SK-N-SH (cell line): ENCODE data around the gene ARRDC3. TPM values are rescaled to one million over a fixed set of nuclear protein-coding genes. Genes with fewer than 3 reads are reported as not detected.

Experiments used
- CTCF ChIA-PET: fragments of 300-600, 350-600 bp; formaldehyde crosslinking; extraction: SDS; loops from one replicate; lab custom pipeline; 2021; lab: Yijun Ruan, JAX
- POLR2A ChIA-PET: fragments of 350-600 bp; sonication (Branson Sonifier 250); formaldehyde crosslinking; extraction: SDS; loops from one replicate; lab custom pipeline; 2020; ENCODE audit warnings: antibody characterized with exemption, inconsistent platforms; lab: Yijun Ruan, JAX
- DNase-seq: peaks from one replicate; pipeline ENCODE4 v3.0.0; 2012
- H2AFZ ChIP-seq: fragments of 200-600 bp; sonication (generic); 2 replicates; pipeline ENCODE4 v1.8.1; 2016; ENCODE audit warnings: antibody characterized with exemption, mild to moderate bottlenecking, low read depth
- H3F3A ChIP-seq: fragments of 200-600 bp; sonication (generic); replicated peaks from 2 replicates; pipeline ENCODE3; 2016; ENCODE audit warnings: antibody characterized with exemption, mild to moderate bottlenecking; ENCODE audit not compliant: insufficient read depth
- H3K27ac ChIP-seq, 2 experiments: fragments of 200-500 bp in 1 of 2; fragments of 200-600 bp in 1 of 2; sonication (Bioruptor generic) in 1 of 2; sonication (generic), shearing (Covaris generic) in 1 of 2; 2 replicates each; pipeline versions ENCODE4 v1.5.1 to v1.6.1; 2014 to 2016; ENCODE audit warnings: low read depth in 2 of 2, inconsistent platforms in 1 of 2, low read length in 1 of 2, mild to moderate bottlenecking in 1 of 2, mixed read lengths in 1 of 2
- H3K27me3 ChIP-seq: fragments of 200-600 bp; sonication (generic), shearing (Covaris generic); 2 replicates; pipeline ENCODE4 v1.6.1; 2016; ENCODE audit warnings: mixed run types; ENCODE audit not compliant: insufficient read depth
- H3K36me3 ChIP-seq, 2 experiments: fragments of 200-500 bp in 1 of 2; fragments of 200-600 bp in 1 of 2; sonication (Bioruptor generic) in 1 of 2; sonication (generic) in 1 of 2; replicated peaks in 1 of 2; 2 replicates each; pipeline versions ENCODE3 to v1.5.1; 2014 to 2016; ENCODE audit warnings: low read length in 1 of 2, mild to moderate bottlenecking in 1 of 2; ENCODE audit not compliant: insufficient read depth in 2 of 2, control insufficient read depth in 1 of 2
- H3K4me1 ChIP-seq, 2 experiments: fragments of 200-500 bp in 1 of 2; fragments of 200-600 bp in 1 of 2; sonication (Bioruptor generic) in 1 of 2; sonication (generic), shearing (Covaris generic) in 1 of 2; 2 replicates each; pipeline versions ENCODE4 v1.5.1 to v1.6.1; 2014 to 2016; ENCODE audit warnings: low read depth in 1 of 2, low read length in 1 of 2, mixed run types in 1 of 2; ENCODE audit not compliant: insufficient read depth in 2 of 2, control insufficient read depth in 1 of 2
- H3K4me2 ChIP-seq: fragments of 200-600 bp; sonication (generic), shearing (Covaris generic); 2 replicates; pipeline ENCODE4 v1.6.1; 2017; ENCODE audit warnings: mixed run types
- H3K4me3 ChIP-seq, 2 experiments: fragments of 200-500 bp in 1 of 2; fragments of 200-600 bp in 1 of 2; sonication (Bioruptor generic) in 1 of 2; sonication (generic), shearing (Covaris generic) in 1 of 2; 2 replicates each; pipeline versions ENCODE4 v1.5.1 to v1.8.1; 2014 to 2016; ENCODE audit warnings: low read depth in 2 of 2, inconsistent platforms in 1 of 2, low read length in 1 of 2, mild to moderate bottlenecking in 1 of 2, mixed read lengths in 1 of 2, moderate library complexity in 1 of 2
- H3K79me2 ChIP-seq: fragments of 200-600 bp; sonication (generic); 2 replicates; pipeline ENCODE4 v1.8.1; 2017; ENCODE audit warnings: mild to moderate bottlenecking; ENCODE audit not compliant: insufficient read depth
- H3K9ac ChIP-seq: fragments of 200-600 bp; sonication (generic); 2 replicates; pipeline ENCODE4 v1.6.1; 2017; ENCODE audit warnings: mixed run types
- H3K9me2 ChIP-seq: fragments of 200-600 bp; sonication (generic); 2 replicates; pipeline ENCODE4 v1.6.1; 2017; ENCODE audit warnings: mixed run types
- H3K9me3 ChIP-seq: fragments of 200-600 bp; sonication (generic); 2 replicates; pipeline ENCODE4 v1.6.1; 2017; ENCODE audit warnings: mixed run types, mild to moderate bottlenecking, moderate library complexity
- H4K20me1 ChIP-seq: fragments of 200-600 bp; sonication (generic); 2 replicates; pipeline ENCODE4 v1.6.1; 2017; ENCODE audit warnings: mild to moderate bottlenecking, mixed run types; ENCODE audit not compliant: insufficient read depth
- ELF1 ChIP-seq: IDR thresholded peaks from 2 replicates; pipeline ENCODE4 v1.4.0; 2012
- EZH2phosphoT487 ChIP-seq: fragments of 200-600 bp; sonication (generic); IDR thresholded peaks from 2 replicates; pipeline ENCODE4 v1.6.1; 2017; ENCODE audit warnings: low read depth, mixed run types, mild to moderate bottlenecking, antibody characterized with exemption, moderate library complexity, borderline replicate concordance
- POLR2AphosphoS5 ChIP-seq: IDR thresholded peaks from 2 replicates; pipeline ENCODE4 v1.6.1; 2012; ENCODE audit warnings: low read depth, low read length
- RAD21 ChIP-seq: IDR thresholded peaks from 2 replicates; pipeline ENCODE4 v1.6.1; 2012; ENCODE audit warnings: mild to moderate bottlenecking, low read length
- SMC3 ChIP-seq: IDR thresholded peaks from 2 replicates; pipeline ENCODE4 v1.6.1; 2012; ENCODE audit warnings: low read depth, low read length, improper control_type of control experiment
- TCF12 ChIP-seq: IDR thresholded peaks from 2 replicates; pipeline ENCODE4 v1.4.0; 2012
- TEAD4 ChIP-seq: IDR thresholded peaks from 2 replicates; pipeline ENCODE4 v1.4.0; 2012; ENCODE audit warnings: mild to moderate bottlenecking, borderline replicate concordance; ENCODE audit not compliant: insufficient read depth
- YY1 ChIP-seq: IDR thresholded peaks from 2 replicates; pipeline ENCODE4 v1.4.0; 2012; ENCODE audit warnings: low read depth, mild to moderate bottlenecking
- WGBS: methylation state at CpG from one replicate; pipeline ENCODE4 v1.1.6; 2017; ENCODE audit warnings: low lambda C conversion rate; 5-methylcytosine and 5-hydroxymethylcytosine counted together
- polyA plus RNA-seq, 3 experiments: library from polyadenylated mRNA; depleted of rRNA; stranded (reverse); fragments of >200 nt; gene quantifications; 2 replicates each; pipeline ENCODE4 v1.2.3, GENCODE V29; 2012
- TF ChIP-seq, protein P1 (sequence below): fragments of 150-350 bp; IDR thresholded peaks from 2 replicates; pipeline ENCODE4 v1.6.1; 2017; ENCODE audit warnings: antibody characterized with exemption, low read length, low read depth, borderline replicate concordance
- TF ChIP-seq, protein P2 (sequence below): IDR thresholded peaks from 2 replicates; pipeline ENCODE4 v1.4.0; 2012; ENCODE audit warnings: low read depth
- TF ChIP-seq, protein P3 (sequence below): fragments of 150-350 bp; IDR thresholded peaks from 2 replicates; pipeline ENCODE4 v1.6.1; 2016; ENCODE audit warnings: mild to moderate bottlenecking, low read depth, low read length
- TF ChIP-seq, protein P4 (sequence below): fragments of 200-600 bp; sonication (generic); IDR thresholded peaks from 2 replicates; pipeline ENCODE4 v1.6.1; 2017; ENCODE audit warnings: antibody characterized with exemption, mild to moderate bottlenecking, moderate library complexity

The ARRDC3 gene
- polyA plus RNA-seq, 1 of the 3 experiments (the other 2 are of a cell fraction), result 26.0 TPM

DNA sequence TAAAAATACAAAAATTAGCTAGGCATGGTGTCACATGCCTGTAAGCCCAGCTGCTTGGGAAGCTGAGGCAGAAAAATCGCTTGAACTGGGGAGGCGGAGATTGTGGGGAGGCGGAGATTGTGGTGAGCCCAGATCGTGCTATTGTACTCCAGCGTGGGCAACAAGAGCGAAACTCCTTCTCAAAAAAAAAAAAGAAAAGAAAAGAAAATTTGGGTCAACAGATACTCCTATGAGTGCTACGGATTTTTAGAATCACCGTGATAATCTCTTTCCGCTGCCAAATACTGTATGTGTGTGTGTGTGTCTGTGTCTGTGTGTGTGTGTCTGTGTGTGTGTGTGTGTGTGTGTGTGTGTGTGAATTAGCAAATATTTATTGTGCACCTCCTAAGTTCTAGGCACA, 64.4 kb downstream of the ARRDC3 start:
- H3K4me3 ChIP-seq, result no peak overlapping the region
- 98% methylated on average over 9 of the region's 9 CpGs for WGBS
- no peaks in the 10 kb centered on the region for H4K20me1 ChIP-seq
- no peaks in the 10 kb centered on the region for H3F3A ChIP-seq
- ChIA-PET POLR2A (no interaction called here), CTCF (interaction anchor here (1.2 kb wide), 1 partner anchor 14 kb away, joined by 3 read pairs; no protein-coding TSS in a partner anchor)
- H3K9me2 ChIP-seq, result no peaks in the 10 kb centered on the region
- TF ChIP-seq, protein P1, sequence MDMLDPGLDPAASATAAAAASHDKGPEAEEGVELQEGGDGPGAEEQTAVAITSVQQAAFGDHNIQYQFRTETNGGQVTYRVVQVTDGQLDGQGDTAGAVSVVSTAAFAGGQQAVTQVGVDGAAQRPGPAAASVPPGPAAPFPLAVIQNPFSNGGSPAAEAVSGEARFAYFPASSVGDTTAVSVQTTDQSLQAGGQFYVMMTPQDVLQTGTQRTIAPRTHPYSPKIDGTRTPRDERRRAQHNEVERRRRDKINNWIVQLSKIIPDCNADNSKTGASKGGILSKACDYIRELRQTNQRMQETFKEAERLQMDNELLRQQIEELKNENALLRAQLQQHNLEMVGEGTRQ, result no peak
- TF ChIP-seq, protein P2, sequence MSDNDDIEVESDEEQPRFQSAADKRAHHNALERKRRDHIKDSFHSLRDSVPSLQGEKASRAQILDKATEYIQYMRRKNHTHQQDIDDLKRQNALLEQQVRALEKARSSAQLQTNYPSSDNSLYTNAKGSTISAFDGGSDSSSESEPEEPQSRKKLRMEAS, result no peak
- no peak for TF ChIP-seq TCF12
- TF ChIP-seq ELF1, result no peak
- TF ChIP-seq SMC3, result no peak
- TF ChIP-seq EZH2phosphoT487, result no peak
- TF ChIP-seq YY1, result no peak
- TF ChIP-seq, protein P3, sequence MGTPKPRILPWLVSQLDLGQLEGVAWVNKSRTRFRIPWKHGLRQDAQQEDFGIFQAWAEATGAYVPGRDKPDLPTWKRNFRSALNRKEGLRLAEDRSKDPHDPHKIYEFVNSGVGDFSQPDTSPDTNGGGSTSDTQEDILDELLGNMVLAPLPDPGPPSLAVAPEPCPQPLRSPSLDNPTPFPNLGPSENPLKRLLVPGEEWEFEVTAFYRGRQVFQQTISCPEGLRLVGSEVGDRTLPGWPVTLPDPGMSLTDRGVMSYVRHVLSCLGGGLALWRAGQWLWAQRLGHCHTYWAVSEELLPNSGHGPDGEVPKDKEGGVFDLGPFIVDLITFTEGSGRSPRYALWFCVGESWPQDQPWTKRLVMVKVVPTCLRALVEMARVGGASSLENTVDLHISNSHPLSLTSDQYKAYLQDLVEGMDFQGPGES, result no peak
- TF ChIP-seq, protein P4, sequence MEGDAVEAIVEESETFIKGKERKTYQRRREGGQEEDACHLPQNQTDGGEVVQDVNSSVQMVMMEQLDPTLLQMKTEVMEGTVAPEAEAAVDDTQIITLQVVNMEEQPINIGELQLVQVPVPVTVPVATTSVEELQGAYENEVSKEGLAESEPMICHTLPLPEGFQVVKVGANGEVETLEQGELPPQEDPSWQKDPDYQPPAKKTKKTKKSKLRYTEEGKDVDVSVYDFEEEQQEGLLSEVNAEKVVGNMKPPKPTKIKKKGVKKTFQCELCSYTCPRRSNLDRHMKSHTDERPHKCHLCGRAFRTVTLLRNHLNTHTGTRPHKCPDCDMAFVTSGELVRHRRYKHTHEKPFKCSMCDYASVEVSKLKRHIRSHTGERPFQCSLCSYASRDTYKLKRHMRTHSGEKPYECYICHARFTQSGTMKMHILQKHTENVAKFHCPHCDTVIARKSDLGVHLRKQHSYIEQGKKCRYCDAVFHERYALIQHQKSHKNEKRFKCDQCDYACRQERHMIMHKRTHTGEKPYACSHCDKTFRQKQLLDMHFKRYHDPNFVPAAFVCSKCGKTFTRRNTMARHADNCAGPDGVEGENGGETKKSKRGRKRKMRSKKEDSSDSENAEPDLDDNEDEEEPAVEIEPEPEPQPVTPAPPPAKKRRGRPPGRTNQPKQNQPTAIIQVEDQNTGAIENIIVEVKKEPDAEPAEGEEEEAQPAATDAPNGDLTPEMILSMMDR, result no peak
- TF ChIP-seq TEAD4, result no peak
- TF ChIP-seq RAD21, result no peak
- TF ChIP-seq POLR2AphosphoS5, result no peak
- no peak overlapping the region for H3K4me2 ChIP-seq
- H3K9me3 ChIP-seq, result no peaks in the 10 kb centered on the region
- no peaks in the 10 kb centered on the region for H3K36me3 ChIP-seq
- H3K79me2 ChIP-seq, result no peaks in the 10 kb centered on the region
- H2AFZ ChIP-seq, result no peak overlapping the region
- no peak overlapping the region for H3K9ac ChIP-seq
- no peak for DNase-seq
- no peaks in the 10 kb centered on the region for H3K27me3 ChIP-seq
- no peak overlapping the region for H3K27ac ChIP-seq
- H3K4me1 ChIP-seq, result peaks cover 6 to 8% of the 10 kb centered on the region in 2 experiments; a peak in 3 of 4 replicates
